ENCODE data around the gene STX4.
"Not testable (repeated sequence)": the region's sequence is repeated elsewhere in the genome, so short reads cannot be mapped to it uniquely, and the experiment has no call there.

STX4 gene

GRCh38 chr16:31008551-31008950 lies 24.8 kb upstream of the STX4 start:
- no peak for DNase-seq
- no peak overlapping the region for H3K27ac ChIP-seq
- peaks cover 3 to 68% of the 10 kb centered on the region in 2 donors for H3K27me3 ChIP-seq
- TF ChIP-seq CTCF (IDR thresholded peaks at IDR 0.05) = no peak
- H3K4me3 ChIP-seq = no peak overlapping the region
- intact Hi-C loops (cut with DNase I; ENCODE audit: low total_unique reads) = no loop called here
- peaks cover 0 to 8% (median 3%) of the 10 kb centered on the region in 4 donors for H3K4me1 ChIP-seq
- H3K36me3 ChIP-seq = no peaks in the 10 kb centered on the region
- H3K9me3 ChIP-seq = no peaks in the 10 kb centered on the region

- Histone ChIP-seq H3K36me3 (no peaks in the 10 kb centered on the region), H3K4me3 (no peak overlapping the region), H3K9me3 (no peaks in the 10 kb centered on the region), H3K27me3 (peaks cover 3 to 72% of the 10 kb centered on the region in 2 donors), H3K4me1 (peaks cover 0 to 8% (median 3%) of the 10 kb centered on the region in 4 donors), H3K27ac (no peak overlapping the region)
- no peak for TF ChIP-seq CTCF (IDR thresholded peaks at IDR 0.05)
- DNase-seq = no peak
- intact Hi-C loops (cut with DNase I; ENCODE audit: low total_unique reads) = no loop called here
These were observed 24.2 kb upstream of the STX4 start for GRCh38 chr16:31009120-31009519.

GRCh38 chr16:31009894-31010584 lies 23.3 kb upstream of the STX4 start:
- Histone ChIP-seq H3K27me3 (peaks cover 3 to 75% of the 10 kb centered on the region in 2 donors), H3K4me1 (peaks cover 0 to 8% (median 3%) of the 10 kb centered on the region in 4 donors), H3K27ac (no peak overlapping the region), H3K36me3 (no peaks in the 10 kb centered on the region), H3K4me3 (no peak overlapping the region), H3K9me3 (no peaks in the 10 kb centered on the region)
- intact Hi-C loops (cut with DNase I; ENCODE audit: low total_unique reads) = no loop called here
- TF ChIP-seq CTCF (IDR thresholded peaks at IDR 0.05) = no peak
- DNase-seq = no peak

GRCh38 chr16:31010585-31011325 lies 22.6 kb upstream of the STX4 start, which contains the start of gene STX1B:
Gene STX1B (minus strand): TSS chr16:31010638. CDS start chr16:31010396, 242 bp downstream.
- H3K27me3 ChIP-seq = peaks cover 3 to 74% of the 10 kb centered on the region in 2 donors
- no peaks in the 10 kb centered on the region for H3K36me3 ChIP-seq
- H3K4me1 ChIP-seq = peaks cover 0 to 8% (median 3%) of the 10 kb centered on the region in 4 donors
- H3K9me3 ChIP-seq = no peaks in the 10 kb centered on the region
- no peak for DNase-seq
- intact Hi-C loops (cut with DNase I; ENCODE audit: low total_unique reads) = no loop called here
- TF ChIP-seq CTCF (IDR thresholded peaks at IDR 0.05) = no peak
- no peak within 1 kb of the TSS for H3K4me3 ChIP-seq
- no peak within 1 kb of the TSS for H3K27ac ChIP-seq

- intact Hi-C loops (cut with DNase I; ENCODE audit: low total_unique reads); DNase-seq; H3K9me3 ChIP-seq; H3K4me1 ChIP-seq; H3K36me3 ChIP-seq; H3K4me3 ChIP-seq; H3K27ac ChIP-seq: not testable (repeated sequence)
- peaks cover 3 to 67% of the 10 kb centered on the region in 2 donors for H3K27me3 ChIP-seq
These were observed 21.5 kb upstream of the STX4 start for GRCh38 chr16:31011815-31012214.

GRCh38 chr16:31013292-31013691 lies 20.1 kb upstream of the STX4 start:
- intact Hi-C loops (cut with DNase I; ENCODE audit: low total_unique reads); H3K36me3 ChIP-seq; H3K4me3 ChIP-seq; H3K4me1 ChIP-seq; H3K9me3 ChIP-seq; DNase-seq; H3K27ac ChIP-seq: not testable (repeated sequence)
- H3K27me3 ChIP-seq = peaks cover 3 to 60% of the 10 kb centered on the region in 2 donors
